ENCODE results near the gene PACRGL.

The PACRGL gene

DNA sequence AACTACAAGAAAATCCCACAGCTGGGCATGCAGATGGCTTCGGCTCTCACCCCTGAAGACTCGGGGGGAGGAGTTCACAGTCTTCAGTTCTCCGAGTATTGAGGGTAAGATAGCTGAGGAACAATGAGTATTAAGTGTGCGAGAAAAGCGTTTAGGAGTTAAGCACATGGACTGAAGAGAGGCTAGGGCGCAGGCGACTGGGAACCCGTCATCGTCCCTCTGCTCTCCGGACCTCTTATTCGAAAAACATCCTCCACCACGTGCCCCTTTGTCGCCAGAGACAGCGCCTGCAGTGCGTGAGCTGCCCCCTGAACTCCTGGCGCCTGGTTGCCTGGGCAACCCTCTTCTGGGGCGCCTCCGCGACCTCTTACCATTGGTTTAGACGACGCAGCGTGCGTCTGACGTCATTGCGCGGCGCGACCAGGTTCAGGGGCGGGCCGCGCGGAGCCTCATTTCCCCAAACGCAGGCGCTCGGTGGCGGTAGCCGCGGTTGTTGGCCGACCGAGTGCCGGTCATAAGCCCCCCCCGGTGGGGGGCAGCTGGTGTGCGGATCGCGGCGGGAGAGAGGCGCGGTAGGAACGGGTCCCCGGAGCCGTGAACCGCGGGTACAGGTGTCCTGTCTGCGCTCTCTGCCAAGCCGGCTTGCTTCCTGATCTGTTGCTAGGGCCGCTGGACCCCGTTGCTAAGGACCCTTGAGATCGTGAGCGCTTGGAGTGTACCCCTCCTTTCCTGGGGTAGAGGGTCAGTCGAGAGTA lies at the start of gene PACRGL:
TSS of gene PACRGL (plus strand) at position 452 of the 755 bp plus-strand sequence. CDS start 4,024 bp downstream, outside the sequence.
- Histone ChIP-seq H2AFZ (ENCODE audit: low read depth, low read length) (peak within 1 kb of the TSS; percentile 99), H3K4me3 (ENCODE audit: low read length) (peak within 1 kb of the TSS; percentile 100), H3K9me3 (ENCODE audit: insufficient read depth, low read length) (no peaks in the 10 kb centered on the region), H3K27me3 (ENCODE audit: low read depth, low read length) (no peaks in the 10 kb centered on the region), H3K4me2 (ENCODE audit: low read length) (peak within 1 kb of the TSS; percentile 96), H3K9ac (ENCODE audit: low read length) (peak within 1 kb of the TSS; percentile 85), H3K4me1 (ENCODE audit: low read length) (peaks cover 19% of the 10 kb centered on the region), H4K20me1 (ENCODE audit: insufficient read depth, low read length) (no peaks in the 10 kb centered on the region), H3K36me3 (replicated peaks; ENCODE audit: low read depth, low read length) (peaks cover 7% of the 10 kb centered on the region), H3K27ac (ENCODE audit: low read length) (peak within 1 kb of the TSS; percentile 39), H3K79me2 (ENCODE audit: low read length) (peaks cover 30% of the 10 kb centered on the region)
- TF ChIP-seq EZH2phosphoT487 (IDR thresholded peaks at IDR 0.05; ENCODE audit: low read depth), result no peak

DNA sequence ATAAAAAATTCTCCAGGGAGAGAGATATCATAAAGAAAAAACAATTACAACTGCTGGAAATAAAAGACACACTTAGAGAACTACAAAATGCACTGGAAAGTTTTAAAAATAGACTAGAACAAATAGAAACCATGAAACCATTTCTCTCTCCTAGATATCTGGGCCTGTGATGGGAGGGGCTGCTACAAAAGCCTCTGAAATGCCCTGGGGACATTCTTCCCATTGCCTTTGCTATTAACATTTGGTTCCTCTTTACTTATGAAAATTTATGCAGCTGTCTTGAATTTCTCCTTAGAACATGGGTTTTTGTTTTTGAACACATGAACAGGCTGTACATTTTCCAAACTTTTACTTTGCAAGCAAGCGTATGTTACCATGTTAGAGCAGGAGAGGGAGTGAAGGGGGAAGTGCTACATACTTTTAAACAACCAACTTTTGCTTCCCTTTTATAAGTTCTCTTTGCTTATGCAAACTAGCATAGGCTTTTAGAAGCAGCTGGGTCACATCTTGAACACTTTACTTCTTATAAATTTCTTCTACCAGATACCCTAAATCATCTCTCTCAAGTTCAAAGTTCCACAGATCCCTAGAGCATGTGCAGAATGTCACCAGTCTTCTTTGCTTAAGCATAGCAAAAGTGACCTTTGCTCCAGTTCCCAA lies 47.9 kb upstream of the PACRGL start:
- no peak overlapping the region for H3K4me3 ChIP-seq (ENCODE audit: low read length)
- no peak for TF ChIP-seq EZH2phosphoT487 (IDR thresholded peaks at IDR 0.05; ENCODE audit: low read depth)
- TF ChIP-seq, protein P1, sequence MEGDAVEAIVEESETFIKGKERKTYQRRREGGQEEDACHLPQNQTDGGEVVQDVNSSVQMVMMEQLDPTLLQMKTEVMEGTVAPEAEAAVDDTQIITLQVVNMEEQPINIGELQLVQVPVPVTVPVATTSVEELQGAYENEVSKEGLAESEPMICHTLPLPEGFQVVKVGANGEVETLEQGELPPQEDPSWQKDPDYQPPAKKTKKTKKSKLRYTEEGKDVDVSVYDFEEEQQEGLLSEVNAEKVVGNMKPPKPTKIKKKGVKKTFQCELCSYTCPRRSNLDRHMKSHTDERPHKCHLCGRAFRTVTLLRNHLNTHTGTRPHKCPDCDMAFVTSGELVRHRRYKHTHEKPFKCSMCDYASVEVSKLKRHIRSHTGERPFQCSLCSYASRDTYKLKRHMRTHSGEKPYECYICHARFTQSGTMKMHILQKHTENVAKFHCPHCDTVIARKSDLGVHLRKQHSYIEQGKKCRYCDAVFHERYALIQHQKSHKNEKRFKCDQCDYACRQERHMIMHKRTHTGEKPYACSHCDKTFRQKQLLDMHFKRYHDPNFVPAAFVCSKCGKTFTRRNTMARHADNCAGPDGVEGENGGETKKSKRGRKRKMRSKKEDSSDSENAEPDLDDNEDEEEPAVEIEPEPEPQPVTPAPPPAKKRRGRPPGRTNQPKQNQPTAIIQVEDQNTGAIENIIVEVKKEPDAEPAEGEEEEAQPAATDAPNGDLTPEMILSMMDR (IDR thresholded peaks at IDR 0.05; ENCODE audit: low read depth, low read length), result no peak
- no peaks in the 10 kb centered on the region for H3K4me1 ChIP-seq (ENCODE audit: low read length)
- H3K4me2 ChIP-seq (ENCODE audit: low read length), result no peak overlapping the region
- no peaks in the 10 kb centered on the region for H4K20me1 ChIP-seq (ENCODE audit: insufficient read depth, low read length)
- H3K27ac ChIP-seq (ENCODE audit: low read length), result no peak overlapping the region
- no peaks in the 10 kb centered on the region for H3K79me2 ChIP-seq (ENCODE audit: low read length)
- no peak overlapping the region for H3K9ac ChIP-seq (ENCODE audit: low read length)
- no peaks in the 10 kb centered on the region for H3K9me3 ChIP-seq (ENCODE audit: insufficient read depth, low read length)
- no peaks in the 10 kb centered on the region for H3K36me3 ChIP-seq (replicated peaks; ENCODE audit: low read depth, low read length)
- no peaks in the 10 kb centered on the region for H3K27me3 ChIP-seq (ENCODE audit: low read depth, low read length)
- no peak overlapping the region for H2AFZ ChIP-seq (ENCODE audit: low read depth, low read length)

DNA sequence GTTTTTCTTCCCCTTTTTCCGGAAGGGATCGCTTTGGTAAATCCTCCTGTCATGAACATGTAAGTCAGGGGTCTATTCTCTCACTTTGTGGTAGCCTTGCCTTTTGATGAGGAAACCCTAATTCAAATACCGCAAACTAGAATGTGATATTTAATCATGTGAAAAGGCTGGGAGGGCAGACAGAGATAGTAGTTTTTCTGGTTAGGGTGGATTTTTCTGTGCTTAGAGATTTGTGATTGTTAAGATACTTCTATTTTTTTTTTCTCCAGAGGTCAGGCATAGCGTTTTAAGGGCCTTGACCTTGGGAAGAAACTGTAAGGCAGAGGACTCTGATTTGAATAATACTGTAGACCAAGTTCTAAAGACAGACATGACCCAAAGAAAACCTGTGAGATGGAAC lies 41.8 kb upstream of the PACRGL start:
- H3K4me2 ChIP-seq (ENCODE audit: low read length), result no peak overlapping the region
- TF ChIP-seq, protein P1 (IDR thresholded peaks at IDR 0.05; ENCODE audit: low read depth, low read length), result no peak
- no peak for TF ChIP-seq EZH2phosphoT487 (IDR thresholded peaks at IDR 0.05; ENCODE audit: low read depth)
- no peaks in the 10 kb centered on the region for H3K27me3 ChIP-seq (ENCODE audit: low read depth, low read length)
- no peak overlapping the region for H3K4me3 ChIP-seq (ENCODE audit: low read length)
- H2AFZ ChIP-seq (ENCODE audit: low read depth, low read length), result no peak overlapping the region
- H3K9ac ChIP-seq (ENCODE audit: low read length), result no peak overlapping the region
- H3K27ac ChIP-seq (ENCODE audit: low read length), result no peak overlapping the region
- H3K4me1 ChIP-seq (ENCODE audit: low read length), result no peaks in the 10 kb centered on the region
- no peaks in the 10 kb centered on the region for H4K20me1 ChIP-seq (ENCODE audit: insufficient read depth, low read length)
- no peaks in the 10 kb centered on the region for H3K9me3 ChIP-seq (ENCODE audit: insufficient read depth, low read length)
- H3K36me3 ChIP-seq (replicated peaks; ENCODE audit: low read depth, low read length), result no peaks in the 10 kb centered on the region
- no peaks in the 10 kb centered on the region for H3K79me2 ChIP-seq (ENCODE audit: low read length)

DNA sequence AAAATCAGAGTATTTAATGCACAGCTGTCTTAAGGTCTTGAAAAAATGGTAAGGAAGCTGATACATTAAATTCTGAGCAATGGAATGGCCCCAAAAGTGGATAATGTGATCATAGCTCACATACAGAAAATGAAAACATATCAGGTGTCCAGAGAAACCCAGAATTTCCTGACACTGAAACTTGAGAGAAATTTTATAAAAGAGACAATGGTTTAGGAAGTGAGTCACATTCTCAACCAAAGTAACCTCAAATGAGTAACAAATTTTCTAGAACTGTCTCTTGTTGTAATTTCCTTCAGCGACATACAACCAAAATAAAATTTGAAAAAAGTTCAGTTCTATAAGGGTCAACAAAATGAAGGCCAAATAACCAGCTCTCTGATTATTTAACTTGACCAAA lies 37.4 kb upstream of the PACRGL start:
- H3K9me3 ChIP-seq (ENCODE audit: insufficient read depth, low read length), result no peaks in the 10 kb centered on the region
- H3K9ac ChIP-seq (ENCODE audit: low read length), result no peak overlapping the region
- no peaks in the 10 kb centered on the region for H3K4me1 ChIP-seq (ENCODE audit: low read length)
- TF ChIP-seq, protein P1 (IDR thresholded peaks at IDR 0.05; ENCODE audit: low read depth, low read length), result no peak
- no peak for TF ChIP-seq EZH2phosphoT487 (IDR thresholded peaks at IDR 0.05; ENCODE audit: low read depth)
- H3K27me3 ChIP-seq (ENCODE audit: low read depth, low read length), result no peaks in the 10 kb centered on the region
- H3K4me3 ChIP-seq (ENCODE audit: low read length), result no peak overlapping the region
- H3K4me2 ChIP-seq (ENCODE audit: low read length), result no peak overlapping the region
- no peaks in the 10 kb centered on the region for H3K79me2 ChIP-seq (ENCODE audit: low read length)
- no peak overlapping the region for H3K27ac ChIP-seq (ENCODE audit: low read length)
- no peaks in the 10 kb centered on the region for H3K36me3 ChIP-seq (replicated peaks; ENCODE audit: low read depth, low read length)
- no peak overlapping the region for H2AFZ ChIP-seq (ENCODE audit: low read depth, low read length)
- no peaks in the 10 kb centered on the region for H4K20me1 ChIP-seq (ENCODE audit: insufficient read depth, low read length)

Measured in OCI-LY3 (cell line).